AG08395 (cell line): Measurements from ENCODE around the gene MORF4L1.
A peak's percentile ranks its signal among the peaks of the same experiment; 100 is the strongest.
"Not testable (repeated sequence)": the region's sequence is repeated elsewhere in the genome, so short reads cannot be mapped to it uniquely, and the experiment has no call there.

ENCODE experiments used
- DNase-seq: peaks from one replicate; pipeline ENCODE4 v3.0.0; 2012; ENCODE audit warnings: mixed read lengths, low spot score

The MORF4L1 gene

GRCh38 chr15:78859971-78860719 is 12.5 kb upstream of the MORF4L1 start:
- peak; percentile 72 for DNase-seq

DNA sequence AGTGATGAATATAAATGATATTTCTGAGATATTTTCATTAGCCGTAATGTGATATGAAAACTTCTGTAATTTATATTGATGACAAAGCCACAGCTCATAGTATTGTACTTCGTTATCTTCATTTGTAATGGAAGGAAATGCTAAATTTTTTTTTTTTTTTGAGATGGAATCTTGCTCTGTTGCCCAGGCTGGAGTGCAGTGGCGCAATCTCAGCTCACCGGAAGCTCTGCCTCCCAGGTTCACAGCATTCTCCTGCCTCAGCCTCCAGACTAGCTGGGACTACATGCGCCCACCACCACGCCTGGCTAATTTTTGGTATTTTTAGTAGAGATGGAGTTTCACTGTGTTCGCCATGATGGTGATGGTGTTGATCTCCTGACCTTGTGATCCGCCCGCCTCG is 7.1 kb upstream of the MORF4L1 start:
- not testable (repeated sequence) for DNase-seq

GRCh38 chr15:78866031-78866430 is 6.7 kb upstream of the MORF4L1 start:
- DNase-seq, result not testable (repeated sequence)

- DNase-seq, result no peak
Measured at GRCh38 chr15:78866803-78867202, 5.9 kb upstream of the MORF4L1 start.

DNA sequence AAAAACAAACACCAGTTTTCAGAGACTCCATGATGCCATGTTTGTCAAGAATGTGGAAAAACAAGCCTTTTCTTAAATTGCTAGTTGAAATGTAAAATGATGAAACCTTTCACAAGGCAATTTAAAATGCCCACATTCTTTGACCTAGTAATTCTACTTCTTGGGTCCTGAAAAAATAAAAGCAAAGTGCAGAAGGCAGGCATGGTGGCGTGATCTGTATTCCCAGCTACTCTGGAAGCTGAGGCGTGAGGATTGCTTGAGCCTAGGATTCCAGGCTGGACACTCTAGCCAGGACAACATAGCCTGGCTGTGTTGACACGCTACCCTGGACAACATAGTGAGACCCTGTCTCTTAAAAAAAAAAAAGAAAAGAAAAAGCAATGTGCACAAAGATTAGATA is 4.3 kb upstream of the MORF4L1 start:
- no peak for DNase-seq

DNA sequence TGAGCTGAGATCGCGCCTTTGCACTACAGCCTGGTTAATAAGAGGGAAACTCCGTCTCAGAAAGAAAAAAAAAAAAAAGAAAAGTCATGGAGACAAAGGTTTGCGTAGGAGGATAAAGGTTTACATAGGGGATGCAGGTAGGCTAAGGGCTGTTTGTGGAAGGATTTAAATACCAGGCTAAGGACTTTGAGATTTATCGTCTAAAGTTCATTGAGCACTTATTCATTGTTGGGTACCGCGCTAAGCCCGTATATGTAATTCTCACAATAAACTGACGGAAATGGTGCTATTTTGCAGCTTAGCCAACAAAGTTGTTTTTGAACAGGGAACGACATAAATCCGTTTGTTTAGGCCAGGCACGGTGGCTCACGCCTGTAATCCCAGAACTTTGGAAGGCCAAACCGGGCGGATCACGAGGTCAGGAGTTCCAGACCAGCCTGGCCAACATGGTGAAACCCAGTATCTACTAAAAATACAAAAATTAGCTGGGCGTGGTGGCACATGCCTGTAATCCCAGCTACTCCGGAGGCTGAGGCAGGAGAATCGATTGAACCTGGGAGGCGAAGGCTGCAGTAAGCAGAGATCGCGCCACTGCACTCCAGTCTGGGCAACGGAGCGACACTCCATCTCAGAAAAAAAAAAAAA is 1.1 kb upstream of the MORF4L1 start:
- not testable (repeated sequence) for DNase-seq

GRCh38 chr15:78872972-78873792 is 492 bp downstream of the MORF4L1 start:
- DNase-seq, result peak; percentile 62

GRCh38 chr15:78873793-78874765 is 1.4 kb downstream of the MORF4L1 start:
- no peak for DNase-seq

- no peak for DNase-seq
Measured at GRCh38 chr15:78875107-78875914, 2.6 kb downstream of the MORF4L1 start.

DNA sequence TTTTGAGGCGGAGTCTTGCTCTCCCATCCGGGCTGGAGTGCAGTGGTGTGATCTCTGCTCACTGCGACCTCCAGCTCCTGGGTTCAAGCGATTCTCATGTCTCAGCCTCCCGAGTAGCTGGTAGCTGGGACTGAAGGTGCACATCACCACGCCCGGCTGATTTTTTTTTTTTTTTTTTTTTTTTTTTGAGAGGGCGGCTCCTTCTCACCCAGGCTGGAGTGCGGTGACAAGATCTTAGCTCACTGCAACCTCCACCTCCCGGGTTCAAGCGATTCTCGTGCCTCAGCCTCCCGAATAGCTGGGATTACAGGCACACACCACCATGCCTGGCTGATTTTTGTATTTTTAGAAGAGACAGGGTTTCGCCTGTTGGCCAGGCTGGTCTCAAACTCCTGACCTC is 4.3 kb downstream of the MORF4L1 start:
- not testable (repeated sequence) for DNase-seq

- peak; percentile 30 for DNase-seq
Measured at GRCh38 chr15:78878356-78878755, 5.7 kb downstream of the MORF4L1 start.

- DNase-seq, result no peak
Measured at GRCh38 chr15:78879517-78880241, 7.0 kb downstream of the MORF4L1 start.

GRCh38 chr15:78880242-78880533 is 7.5 kb downstream of the MORF4L1 start:
- peak; percentile 6 for DNase-seq

GRCh38 chr15:78880813-78881212 is 8.1 kb downstream of the MORF4L1 start:
- DNase-seq, result peak; percentile 25

- no peak for DNase-seq
Measured at GRCh38 chr15:78881681-78882080, 9.0 kb downstream of the MORF4L1 start.

DNA sequence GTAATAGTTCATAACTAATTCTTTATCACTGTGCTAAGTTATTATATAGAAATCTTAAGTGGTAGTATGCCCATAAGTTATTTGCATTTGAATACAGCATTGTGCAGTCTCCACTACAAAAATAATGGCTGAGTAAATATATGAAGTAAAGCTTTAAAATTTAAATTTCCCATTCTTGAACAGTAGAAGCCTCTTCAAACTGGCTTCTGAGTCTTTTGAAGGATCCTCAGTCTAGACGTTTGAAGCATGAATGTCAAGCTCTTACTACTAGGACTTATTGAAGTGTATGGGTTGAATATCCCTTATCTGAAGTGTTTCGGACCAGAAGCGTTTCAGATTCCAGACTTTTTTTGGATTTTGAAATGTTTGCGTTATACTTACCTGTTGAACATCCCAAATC is 16.3 kb downstream of the MORF4L1 start:
- no peak for DNase-seq

GRCh38 chr15:78893538-78893937 is 20.8 kb downstream of the MORF4L1 start:
- no peak for DNase-seq

GRCh38 chr15:78895471-78895870 is 22.8 kb downstream of the MORF4L1 start:
- DNase-seq, result no peak

GRCh38 chr15:78898540-78898939 is 25.9 kb downstream of the MORF4L1 start:
- no peak for DNase-seq

DNA sequence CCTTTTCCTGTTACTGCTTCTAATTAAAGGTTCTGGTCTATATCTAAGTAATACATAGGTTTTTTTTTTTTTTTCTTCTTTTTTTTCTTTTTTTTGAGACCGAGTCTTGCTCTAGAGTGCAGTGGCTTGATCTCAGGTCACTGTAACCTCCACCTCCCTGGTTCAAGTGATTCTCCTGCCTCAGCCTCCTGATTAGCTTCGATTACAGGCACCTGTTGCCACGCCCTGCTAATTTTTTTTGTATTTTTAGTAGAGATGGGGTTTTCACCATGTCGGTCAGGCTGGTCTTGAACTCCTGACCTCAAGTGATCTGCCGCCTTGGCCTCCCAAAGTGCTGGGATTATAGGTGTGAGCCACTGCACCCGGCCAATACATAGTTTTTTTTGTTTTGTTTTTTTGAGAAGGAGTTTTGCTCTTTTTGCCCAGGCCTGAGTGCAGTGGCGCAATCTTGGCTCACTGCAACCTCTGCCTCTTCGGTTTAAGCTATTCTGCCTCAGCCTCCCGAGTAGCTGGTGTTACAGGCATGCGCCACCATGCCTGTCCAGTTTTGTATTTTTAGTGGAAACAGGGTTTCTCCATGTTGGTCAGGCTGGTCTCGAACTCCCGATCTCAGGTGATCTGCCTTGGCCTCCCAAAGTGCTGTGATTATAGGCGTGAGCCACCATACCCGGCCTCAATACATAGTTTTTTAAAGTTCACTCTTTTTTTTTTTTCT is 28.3 kb downstream of the MORF4L1 start:
- DNase-seq, result not testable (repeated sequence)
